ENCODE data around the gene MRO. TPM values are rescaled to one million over a fixed set of nuclear protein-coding genes. Genes with fewer than 3 reads are reported as not detected.

The MRO gene
- total RNA-seq, 1 donor from 2014 or later = not detected

GRCh38 chr18:50826027-50826426 is 6.2 kb upstream of the MRO start:
- Histone ChIP-seq H3K9me3 (no peaks in the 10 kb centered on the region), H3K27me3 (no peaks in the 10 kb centered on the region), H3K4me1 (peaks cover under 1% of the 10 kb centered on the region), H3K36me3 (no peaks in the 10 kb centered on the region), H3K27ac (no peak overlapping the region), H3K4me3 (no peak overlapping the region)
- DNase-seq (ENCODE audit: extremely low spot score in 2 of 2) = no peak
- TF ChIP-seq, protein P1, sequence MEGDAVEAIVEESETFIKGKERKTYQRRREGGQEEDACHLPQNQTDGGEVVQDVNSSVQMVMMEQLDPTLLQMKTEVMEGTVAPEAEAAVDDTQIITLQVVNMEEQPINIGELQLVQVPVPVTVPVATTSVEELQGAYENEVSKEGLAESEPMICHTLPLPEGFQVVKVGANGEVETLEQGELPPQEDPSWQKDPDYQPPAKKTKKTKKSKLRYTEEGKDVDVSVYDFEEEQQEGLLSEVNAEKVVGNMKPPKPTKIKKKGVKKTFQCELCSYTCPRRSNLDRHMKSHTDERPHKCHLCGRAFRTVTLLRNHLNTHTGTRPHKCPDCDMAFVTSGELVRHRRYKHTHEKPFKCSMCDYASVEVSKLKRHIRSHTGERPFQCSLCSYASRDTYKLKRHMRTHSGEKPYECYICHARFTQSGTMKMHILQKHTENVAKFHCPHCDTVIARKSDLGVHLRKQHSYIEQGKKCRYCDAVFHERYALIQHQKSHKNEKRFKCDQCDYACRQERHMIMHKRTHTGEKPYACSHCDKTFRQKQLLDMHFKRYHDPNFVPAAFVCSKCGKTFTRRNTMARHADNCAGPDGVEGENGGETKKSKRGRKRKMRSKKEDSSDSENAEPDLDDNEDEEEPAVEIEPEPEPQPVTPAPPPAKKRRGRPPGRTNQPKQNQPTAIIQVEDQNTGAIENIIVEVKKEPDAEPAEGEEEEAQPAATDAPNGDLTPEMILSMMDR (IDR thresholded peaks at IDR 0.05) = no peak
- TF ChIP-seq POLR2AphosphoS5 (IDR thresholded peaks at IDR 0.05; ENCODE audit: insufficient read depth in 1 of 2, low read depth in 1 of 2) = no peak
- TF ChIP-seq POLR2A (IDR thresholded peaks at IDR 0.05) = no peak
- intact Hi-C loops (cut with DNase I) = loop anchor here (10.0 kb wide), 1 partner anchor 229 kb away; no protein-coding TSS in a partner anchor

DNA sequence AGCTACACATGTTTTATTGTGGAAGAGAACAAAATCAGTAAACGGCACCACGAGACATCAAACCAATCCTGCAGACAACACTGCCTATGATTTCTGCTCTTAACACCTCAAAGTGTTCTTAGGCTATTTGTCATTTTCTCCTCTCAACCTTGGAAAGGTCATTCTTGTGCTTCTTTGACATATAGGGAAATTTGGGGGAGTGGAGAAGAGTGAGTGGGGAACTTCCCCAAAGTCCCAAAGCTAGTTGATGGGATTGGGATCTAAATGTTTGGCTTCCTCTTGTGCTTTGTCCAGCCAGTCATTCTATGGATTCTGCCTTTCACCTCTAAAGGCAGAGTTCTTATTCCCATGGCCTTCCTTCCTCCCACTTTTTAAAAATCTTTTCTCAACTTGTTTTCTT is 5.8 kb upstream of the MRO start:
- no peak overlapping the region for H3K4me3 ChIP-seq
- no peak for DNase-seq (ENCODE audit: extremely low spot score in 2 of 2)
- peaks cover 4% of the 10 kb centered on the region for H3K4me1 ChIP-seq
- H3K9me3 ChIP-seq = no peaks in the 10 kb centered on the region
- H3K27me3 ChIP-seq = no peaks in the 10 kb centered on the region
- H3K36me3 ChIP-seq = no peaks in the 10 kb centered on the region
- H3K27ac ChIP-seq = no peak overlapping the region
- intact Hi-C loops (cut with DNase I) = loop anchor here (10.0 kb wide), 1 partner anchor 229 kb away; no protein-coding TSS in a partner anchor
- TF ChIP-seq POLR2A (IDR thresholded peaks at IDR 0.05) (no peak), POLR2AphosphoS5 (IDR thresholded peaks at IDR 0.05; ENCODE audit: insufficient read depth in 1 of 2, low read depth in 1 of 2) (no peak)
- TF ChIP-seq, protein P1 (IDR thresholded peaks at IDR 0.05) = no peak

DNA sequence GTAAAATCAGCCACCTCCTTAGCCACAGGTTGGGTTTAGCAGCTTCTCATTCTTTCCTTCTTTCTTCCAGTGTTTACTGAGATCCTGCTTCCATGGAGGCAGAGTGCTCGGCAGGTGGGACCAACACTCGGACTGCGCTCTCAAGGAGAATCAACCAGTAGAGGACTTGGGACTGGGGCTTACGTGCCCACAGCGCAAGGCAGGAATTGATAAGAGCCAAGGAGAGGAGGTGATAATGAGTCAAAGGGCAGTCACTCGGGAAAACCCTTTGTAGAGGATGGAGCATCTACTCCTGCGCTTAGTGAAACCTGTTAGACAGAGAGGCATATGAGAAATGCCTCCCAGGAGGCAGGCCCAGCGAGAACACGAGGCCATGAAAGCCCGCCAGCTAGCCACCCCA is 2.9 kb upstream of the MRO start:
- intact Hi-C loops (cut with DNase I) = loop anchor here (10.0 kb wide), 1 partner anchor 232 kb away; no protein-coding TSS in a partner anchor
- no peak overlapping the region for H3K4me3 ChIP-seq

DNA sequence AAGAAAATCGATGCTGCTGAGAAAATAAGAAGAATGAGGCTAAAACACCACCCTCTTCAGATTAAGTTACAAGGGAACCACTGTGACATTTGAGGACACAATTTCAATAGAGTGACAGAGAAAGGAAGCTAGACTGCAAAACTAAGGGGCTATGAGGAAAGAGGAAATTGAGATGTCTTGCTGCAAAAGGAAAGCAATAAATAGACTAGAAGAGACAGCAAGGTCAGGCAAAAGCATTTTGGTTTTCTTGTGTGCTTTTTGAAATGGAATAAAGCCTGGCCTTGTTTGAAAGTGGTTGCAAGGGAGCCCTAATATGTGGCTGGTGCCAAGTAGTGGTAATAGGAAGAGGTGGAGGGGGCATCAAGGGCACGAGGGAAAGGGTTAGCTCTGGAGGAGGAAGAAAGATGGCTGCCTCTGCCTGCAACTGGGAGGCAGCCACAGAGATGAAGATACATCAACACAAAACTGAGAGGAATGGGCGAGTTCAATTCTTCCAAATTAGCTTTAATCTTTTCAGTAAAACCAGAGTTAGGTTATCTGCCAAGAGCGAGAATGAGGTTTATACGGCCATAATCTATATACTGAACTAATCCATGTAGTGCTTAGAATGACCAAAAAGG is 1.2 kb upstream of the MRO start:
- peak overlapping the region; percentile 1 for H3K27ac ChIP-seq
- H3K36me3 ChIP-seq = no peaks in the 10 kb centered on the region
- H3K27me3 ChIP-seq = no peaks in the 10 kb centered on the region
- peaks cover 20% of the 10 kb centered on the region for H3K4me1 ChIP-seq
- intact Hi-C loops (cut with DNase I) = loop anchor here (10.0 kb wide), 1 partner anchor 234 kb away; no protein-coding TSS in a partner anchor
- H3K9me3 ChIP-seq = no peaks in the 10 kb centered on the region
- DNase-seq (ENCODE audit: extremely low spot score in 2 of 2) = no peak
- no peak overlapping the region for H3K4me3 ChIP-seq
- TF ChIP-seq POLR2A (IDR thresholded peaks at IDR 0.05) (no peak), POLR2AphosphoS5 (IDR thresholded peaks at IDR 0.05; ENCODE audit: insufficient read depth in 1 of 2, low read depth in 1 of 2) (no peak)
- TF ChIP-seq, protein P1 (IDR thresholded peaks at IDR 0.05) = no peak

More for the DNA sequence above, 2.9 kb upstream of the MRO start:
- H3K27ac ChIP-seq = no peak overlapping the region
- H3K27me3 ChIP-seq = no peaks in the 10 kb centered on the region
- DNase-seq (ENCODE audit: extremely low spot score in 2 of 2) = no peak
- TF ChIP-seq, protein P1 (IDR thresholded peaks at IDR 0.05) = no peak
- TF ChIP-seq POLR2AphosphoS5 (IDR thresholded peaks at IDR 0.05; ENCODE audit: insufficient read depth in 1 of 2, low read depth in 1 of 2) = no peak
- TF ChIP-seq POLR2A (IDR thresholded peaks at IDR 0.05) = no peak
- H3K9me3 ChIP-seq = no peaks in the 10 kb centered on the region
- peaks cover 20% of the 10 kb centered on the region for H3K4me1 ChIP-seq
- no peaks in the 10 kb centered on the region for H3K36me3 ChIP-seq

DNA sequence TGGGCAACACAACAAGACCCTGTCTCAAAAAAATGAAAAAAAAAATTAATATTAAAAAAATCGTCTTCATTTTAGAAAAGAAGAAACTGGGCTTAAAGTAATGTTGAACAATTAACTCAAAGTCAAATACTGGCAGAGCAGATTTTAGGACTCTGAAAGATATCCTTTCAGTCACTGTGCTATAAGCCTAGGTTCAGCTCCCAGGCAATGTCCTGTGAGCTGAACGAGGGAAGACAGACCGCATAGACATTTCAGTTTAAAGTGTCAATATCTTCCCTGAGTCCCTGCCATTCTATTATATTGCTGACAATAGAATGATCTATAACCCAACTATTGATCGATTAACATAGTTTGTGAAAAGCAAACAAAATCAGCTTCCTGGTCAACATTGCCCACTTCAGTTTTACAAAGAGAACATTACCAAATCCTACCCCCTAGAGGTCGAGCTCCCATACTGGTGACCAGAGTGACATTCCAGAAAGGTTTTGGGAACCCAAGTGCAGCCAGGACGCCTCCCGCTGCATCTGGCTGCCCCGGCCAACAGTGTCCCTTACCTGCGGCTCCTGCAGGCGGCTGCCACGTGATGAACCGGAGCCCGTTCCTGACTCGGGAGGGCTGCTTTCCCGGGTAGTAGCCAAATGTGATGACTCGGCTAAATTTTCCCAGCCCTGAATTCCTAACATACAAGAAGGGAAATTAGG is 639 bp downstream of the MRO start:
- peaks cover 20% of the 10 kb centered on the region for H3K4me1 ChIP-seq
- H3K27me3 ChIP-seq = no peaks in the 10 kb centered on the region
- TF ChIP-seq POLR2AphosphoS5 (IDR thresholded peaks at IDR 0.05; ENCODE audit: insufficient read depth in 1 of 2, low read depth in 1 of 2) (no peak), POLR2A (IDR thresholded peaks at IDR 0.05) (no peak)
- TF ChIP-seq, protein P1 (IDR thresholded peaks at IDR 0.05) = no peak
- no peaks in the 10 kb centered on the region for H3K36me3 ChIP-seq
- intact Hi-C loops (cut with DNase I) = no loop called here
- H3K27ac ChIP-seq = peak overlapping the region; percentile 2
- peak overlapping the region; percentile 29 to 34 for H3K4me3 ChIP-seq
- H3K9me3 ChIP-seq = no peaks in the 10 kb centered on the region
- DNase-seq (ENCODE audit: extremely low spot score in 2 of 2) = no peak
